C4-2B (cell line): ENCODE measurements around the gene MAP7D1.

Source experiments
- CTCF ChIP-seq: fragments of 450-650 bp; conservative IDR thresholded peaks from 2 replicates; pipeline ENCODE4 v1.5.1; 2017; ENCODE audit warnings: mild to moderate bottlenecking
- ZFX ChIP-seq: fragments of 450-650 bp; IDR thresholded peaks from 2 replicates; pipeline ENCODE4 v1.6.1; 2017

GRCh38 chr1:36137776-36138175 lies 18.2 kb upstream of the MAP7D1 start:
- TF ChIP-seq CTCF (no peak), ZFX (no peak)
